Measurements from ENCODE around the gene CFAP206. TPM values are rescaled to one million over a fixed set of nuclear protein-coding genes. Genes with fewer than 3 reads are reported as not detected.
"Not testable (repeated sequence)": the region's sequence is repeated elsewhere in the genome, so short reads cannot be mapped to it uniquely, and the experiment has no call there.

The CFAP206 gene
- total RNA-seq, 1 donor from 2014 or later = 5.0 TPM

GRCh38 chr6:87482366-87482765, 74.6 kb downstream of the CFAP206 start:
- Mint-ChIP-seq H3K9me3 (peaks cover 10% of the 10 kb centered on the region), H3K4me3 (no peak overlapping the region), H3K27ac (no peak overlapping the region), H3K36me3 (peaks cover 36% of the 10 kb centered on the region), H3K4me1 (ENCODE audit: unreplicated experiment) (peaks cover 8% of the 10 kb centered on the region), H3K27me3 (no peaks in the 10 kb centered on the region)
- no peak for TF ChIP-seq CTCF (conservative IDR thresholded peaks at IDR 0.05)
- DNase-seq (ENCODE audit: extremely low spot score, unreplicated experiment) = no peak

DNA sequence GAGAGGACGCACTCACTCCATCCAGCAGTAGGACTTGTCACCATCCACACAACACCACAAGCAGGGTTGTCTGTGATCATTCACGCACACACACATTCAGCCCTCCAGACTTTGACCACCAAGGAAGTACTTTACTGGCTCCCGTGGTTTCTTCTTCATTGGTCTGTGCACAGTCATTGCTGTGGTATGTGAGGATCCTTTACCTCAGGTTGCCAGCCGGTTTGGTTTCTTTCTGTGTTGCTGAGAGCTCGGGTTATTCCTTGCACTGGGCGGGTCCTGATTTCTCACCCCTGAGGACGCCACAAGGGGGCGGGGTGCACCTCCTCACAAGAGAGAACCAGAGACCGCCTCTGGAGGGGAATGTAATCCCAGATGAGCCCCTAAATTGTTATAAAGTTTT, 76.2 kb downstream of the CFAP206 start:
- TF ChIP-seq CTCF (conservative IDR thresholded peaks at IDR 0.05) = peak; percentile 62
- peak overlapping the region; percentile 18 for H3K4me3 Mint-ChIP-seq
- H3K36me3 Mint-ChIP-seq = peaks cover 25% of the 10 kb centered on the region
- H3K4me1 Mint-ChIP-seq (ENCODE audit: unreplicated experiment) = peaks cover 8% of the 10 kb centered on the region
- no peaks in the 10 kb centered on the region for H3K27me3 Mint-ChIP-seq
- DNase-seq (ENCODE audit: extremely low spot score, unreplicated experiment) = no peak
- peaks cover 10% of the 10 kb centered on the region for H3K9me3 Mint-ChIP-seq
- peak overlapping the region; percentile 79 for H3K27ac Mint-ChIP-seq

GRCh38 chr6:87484491-87484890, 76.7 kb downstream of the CFAP206 start:
- DNase-seq (ENCODE audit: extremely low spot score, unreplicated experiment) = no peak
- Mint-ChIP-seq H3K4me1 (ENCODE audit: unreplicated experiment) (peaks cover 8% of the 10 kb centered on the region), H3K27ac (peak overlapping the region; percentile 79)

DNA sequence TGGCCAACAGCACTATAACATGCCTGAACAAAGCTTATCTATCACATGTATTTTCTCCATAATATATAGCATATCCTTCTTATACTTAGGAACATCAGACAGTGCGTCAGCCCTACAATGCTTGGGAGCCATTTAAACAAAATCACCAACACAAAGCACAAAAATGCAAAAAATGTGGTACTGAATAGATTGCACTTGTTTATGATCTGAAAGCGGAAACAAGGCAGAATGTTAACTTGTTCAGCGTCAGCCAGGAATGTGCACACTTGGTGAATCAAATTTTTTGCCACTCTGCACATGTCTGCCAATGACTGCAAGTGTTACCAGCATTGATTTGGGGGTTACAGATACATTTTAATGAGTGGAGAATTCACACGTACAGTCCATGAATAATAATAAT, 79.8 kb downstream of the CFAP206 start:
- DNase-seq (ENCODE audit: extremely low spot score, unreplicated experiment) = no peak
- Mint-ChIP-seq H3K36me3 (peaks cover 23% of the 10 kb centered on the region), H3K4me1 (ENCODE audit: unreplicated experiment) (peaks cover 8% of the 10 kb centered on the region), H3K4me3 (no peak overlapping the region), H3K27me3 (no peaks in the 10 kb centered on the region), H3K27ac (no peak overlapping the region), H3K9me3 (peaks cover 10% of the 10 kb centered on the region)
- no peak for TF ChIP-seq CTCF (conservative IDR thresholded peaks at IDR 0.05)

More at GRCh38 chr6:87484491-87484890, 76.7 kb downstream of the CFAP206 start:
- no peak for TF ChIP-seq CTCF (conservative IDR thresholded peaks at IDR 0.05)
- Mint-ChIP-seq H3K4me3 (no peak overlapping the region), H3K9me3 (peaks cover 10% of the 10 kb centered on the region), H3K27me3 (no peaks in the 10 kb centered on the region), H3K36me3 (peaks cover 23% of the 10 kb centered on the region)

DNA sequence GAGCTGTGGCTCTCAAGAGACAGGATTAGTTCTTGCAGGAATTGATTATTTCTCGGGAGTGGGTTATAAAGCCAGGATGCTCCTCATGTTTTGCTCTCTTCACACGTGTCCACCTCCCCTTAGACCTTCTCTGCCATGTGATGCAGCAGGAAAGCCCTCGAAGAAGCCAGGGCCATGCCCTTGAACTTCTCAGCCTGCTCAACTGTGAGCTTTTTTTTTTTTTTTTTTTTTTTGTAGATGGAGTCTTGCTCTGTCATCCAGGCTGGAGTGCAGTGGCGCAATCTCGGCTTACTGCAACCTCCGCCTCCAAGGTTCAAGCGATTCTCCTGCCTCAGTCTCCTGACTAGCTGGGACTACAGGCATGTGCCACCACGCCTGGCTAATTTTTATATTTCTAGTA, 81.6 kb downstream of the CFAP206 start:
- not testable (repeated sequence) for DNase-seq (ENCODE audit: extremely low spot score, unreplicated experiment); H3K4me1 Mint-ChIP-seq (ENCODE audit: unreplicated experiment); H3K27ac Mint-ChIP-seq; H3K27me3 Mint-ChIP-seq; H3K4me3 Mint-ChIP-seq; H3K9me3 Mint-ChIP-seq
- H3K36me3 Mint-ChIP-seq = peaks cover 17% of the 10 kb centered on the region

DNA sequence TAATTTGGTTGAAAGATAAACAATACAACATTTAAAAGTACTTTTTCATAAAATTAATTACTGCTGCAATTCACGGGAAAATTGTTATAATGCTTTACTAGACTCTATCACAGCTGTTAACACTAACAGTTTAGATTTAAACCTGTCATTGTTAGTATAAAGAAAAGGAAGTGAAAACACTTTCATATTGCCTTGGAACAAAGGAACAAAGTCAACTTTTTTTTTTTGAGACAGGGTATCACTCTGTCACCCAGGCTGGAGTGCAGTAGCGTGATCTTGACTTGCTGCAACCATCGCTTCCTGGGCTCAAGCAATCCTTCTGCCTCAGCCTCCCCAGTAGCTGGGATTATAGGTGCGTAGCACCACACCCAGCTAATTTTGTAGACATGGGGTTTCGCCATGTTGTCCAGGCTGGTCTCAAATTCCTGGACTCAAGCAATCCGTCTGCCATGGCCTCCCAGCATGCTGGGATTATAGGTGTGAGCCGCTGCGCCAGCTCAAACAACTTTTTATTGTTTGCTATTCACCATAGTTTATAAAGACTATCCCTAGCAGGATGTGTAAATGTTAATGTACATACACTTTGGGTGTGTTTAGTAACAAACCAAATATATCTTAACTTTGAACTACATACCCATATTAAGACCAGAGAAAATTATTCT, 87.1 kb downstream of the CFAP206 start:
- peaks cover 17% of the 10 kb centered on the region for H3K36me3 Mint-ChIP-seq
- no peak overlapping the region for H3K4me3 Mint-ChIP-seq
- no peak overlapping the region for H3K27ac Mint-ChIP-seq
- no peaks in the 10 kb centered on the region for H3K9me3 Mint-ChIP-seq
- DNase-seq (ENCODE audit: extremely low spot score, unreplicated experiment) = no peak
- H3K27me3 Mint-ChIP-seq = no peaks in the 10 kb centered on the region
- no peak for TF ChIP-seq CTCF (conservative IDR thresholded peaks at IDR 0.05)
- no peaks in the 10 kb centered on the region for H3K4me1 Mint-ChIP-seq (ENCODE audit: unreplicated experiment)

All from type B pancreatic cell (in vitro differentiated cells).